Activated naive CD4-positive, alpha-beta T cell treated with anti-CD3 and anti-CD28 coated beads for 36 hours (primary cell): ENCODE data around the gene NUAK2. TPM values are rescaled to one million over a fixed set of nuclear protein-coding genes. Genes with fewer than 3 reads are reported as not detected.
A peak's percentile ranks its signal among the peaks of the same experiment; 100 is the strongest.

Experiments
- CTCF ChIA-PET: fragments of 350-600 bp; sonication (Branson Sonifier 250); formaldehyde crosslinking; loops from one replicate; lab custom pipeline; 2021; ENCODE audit warnings: antibody characterized with exemption; lab: Charles Lee
- DNase-seq: peaks from one replicate; pipeline ENCODE4 v3.0.0-alpha.2; 2020
- H3K27ac Mint-ChIP-seq: one replicate; pipeline ENCODE4 v1.8.0; 2021; ENCODE audit warnings: mild to moderate bottlenecking, mixed read lengths
- H3K27me3 Mint-ChIP-seq: one replicate; pipeline ENCODE4 v1.8.0; 2021; ENCODE audit warnings: low read depth, mixed read lengths
- H3K36me3 Mint-ChIP-seq: one replicate; pipeline ENCODE4 v1.8.0; 2021; ENCODE audit warnings: low read depth, mixed read lengths
- H3K4me1 Mint-ChIP-seq: one replicate; pipeline ENCODE4 v1.8.0; 2021; ENCODE audit warnings: low read depth, mixed read lengths
- H3K4me3 Mint-ChIP-seq: one replicate; pipeline ENCODE4 v1.8.0; 2021; ENCODE audit warnings: mild to moderate bottlenecking, moderate library complexity, mixed read lengths
- H3K9me3 Mint-ChIP-seq: one replicate; pipeline ENCODE4 v1.8.0; 2021; ENCODE audit warnings: mixed read lengths
- intact Hi-C: fragments of 100-400 bp; cut with micrococcal nuclease; formaldehyde crosslinking; loops from one replicate; pipeline ENCODE4 v1.15.1; 2023
- total RNA-seq, 2 experiments: library from RNA; stranded (reverse); gene quantifications; one replicate each; pipeline ENCODE4 v1.2.3, GENCODE V29; 2021

The NUAK2 gene
- total RNA-seq, 2 experiments from 2014 or later, result 11.2 to 12.2 TPM

GRCh38 chr1:205329719-205330118 lies 8.2 kb upstream of the NUAK2 start:
- Mint-ChIP-seq H3K27ac (no peak overlapping the region), H3K36me3 (no peaks in the 10 kb centered on the region), H3K4me3 (no peak overlapping the region), H3K9me3 (no peaks in the 10 kb centered on the region), H3K27me3 (no peaks in the 10 kb centered on the region), H3K4me1 (peaks cover 9% of the 10 kb centered on the region)
- intact Hi-C loops, result no loop called here
- no peak for DNase-seq
- CTCF ChIA-PET, result interaction anchor here (0.7 to 23.5 kb wide), 3 partner anchors 51 to 1967 kb away, joined by 3 to 948 read pairs (median 4); no protein-coding TSS in a partner anchor

- Mint-ChIP-seq H3K4me3 (no peak overlapping the region), H3K36me3 (no peaks in the 10 kb centered on the region), H3K9me3 (no peaks in the 10 kb centered on the region), H3K4me1 (peaks cover 17% of the 10 kb centered on the region), H3K27ac (no peak overlapping the region), H3K27me3 (no peaks in the 10 kb centered on the region)
- no peak for DNase-seq
- intact Hi-C loops, result no loop called here
- CTCF ChIA-PET, result interaction anchor here (1.0 to 23.5 kb wide), 4 partner anchors 9 to 157 kb away, joined by 3 to 948 read pairs (median 3); no protein-coding TSS in a partner anchor
Observed at GRCh38 chr1:205328476-205328875, 6.9 kb upstream of the NUAK2 start.

GRCh38 chr1:205326812-205327466 lies 5.4 kb upstream of the NUAK2 start:
- Mint-ChIP-seq H3K9me3 (no peaks in the 10 kb centered on the region), H3K27me3 (no peaks in the 10 kb centered on the region), H3K4me1 (peaks cover 19% of the 10 kb centered on the region), H3K27ac (no peak overlapping the region), H3K4me3 (no peak overlapping the region), H3K36me3 (no peaks in the 10 kb centered on the region)
- intact Hi-C loops, result no loop called here
- no peak for DNase-seq
- CTCF ChIA-PET, result interaction anchor here (0.7 to 23.5 kb wide), 7 partner anchors 9 to 198 kb away, joined by 3 to 948 read pairs (median 15); partner anchors contain the start of gene TMCC2

- H3K4me3 Mint-ChIP-seq, result no peak overlapping the region
- H3K36me3 Mint-ChIP-seq, result peaks cover 4% of the 10 kb centered on the region
- no peaks in the 10 kb centered on the region for H3K9me3 Mint-ChIP-seq
- peak; percentile 80 for DNase-seq
- H3K27me3 Mint-ChIP-seq, result no peaks in the 10 kb centered on the region
- CTCF ChIA-PET, result interaction anchor here (0.6 to 23.5 kb wide), 33 partner anchors 10 to 266 kb away, joined by 3 to 948 read pairs (median 5); partner anchors contain the start of gene TMCC2
- H3K4me1 Mint-ChIP-seq, result peaks cover 21% of the 10 kb centered on the region
- no peak overlapping the region for H3K27ac Mint-ChIP-seq
- intact Hi-C loops, result loop anchor here (1.0 kb wide), 1 partner anchor 52 kb away; no protein-coding TSS in a partner anchor
Observed at GRCh38 chr1:205325334-205325884, 3.9 kb upstream of the NUAK2 start.

- H3K27ac Mint-ChIP-seq, result no peak overlapping the region
- CTCF ChIA-PET, result interaction anchor here (0.5 to 23.5 kb wide), 31 partner anchors 9 to 263 kb away, joined by 3 to 948 read pairs (median 6); partner anchors contain the start of genes BLACAT1 and TMCC2
Observed at GRCh38 chr1:205324781-205325180, 3.2 kb upstream of the NUAK2 start.

GRCh38 chr1:205323794-205324193 lies 2.2 kb upstream of the NUAK2 start:
- CTCF ChIA-PET, result interaction anchor here (0.8 to 23.5 kb wide), 10 partner anchors 8 to 262 kb away, joined by 3 to 948 read pairs (median 20); partner anchors contain the start of genes BLACAT1 and TMCC2
- H3K4me3 Mint-ChIP-seq, result no peak overlapping the region
- peaks cover 26% of the 10 kb centered on the region for H3K4me1 Mint-ChIP-seq
- H3K9me3 Mint-ChIP-seq, result no peaks in the 10 kb centered on the region
- no peak overlapping the region for H3K27ac Mint-ChIP-seq
- no peak for DNase-seq
- intact Hi-C loops, result no loop called here
- no peaks in the 10 kb centered on the region for H3K27me3 Mint-ChIP-seq
- H3K36me3 Mint-ChIP-seq, result peaks cover 10% of the 10 kb centered on the region

More at GRCh38 chr1:205324781-205325180, 3.2 kb upstream of the NUAK2 start:
- no peak overlapping the region for H3K4me3 Mint-ChIP-seq
- H3K4me1 Mint-ChIP-seq, result peaks cover 21% of the 10 kb centered on the region
- H3K36me3 Mint-ChIP-seq, result peaks cover 8% of the 10 kb centered on the region
- intact Hi-C loops, result loop anchor here (1.0 kb wide), 1 partner anchor 51 kb away; no protein-coding TSS in a partner anchor
- DNase-seq, result no peak
- no peaks in the 10 kb centered on the region for H3K27me3 Mint-ChIP-seq
- H3K9me3 Mint-ChIP-seq, result no peaks in the 10 kb centered on the region

GRCh38 chr1:205321959-205322283 lies 376 bp upstream of the NUAK2 start:
- H3K36me3 Mint-ChIP-seq, result peaks cover 10% of the 10 kb centered on the region
- H3K27me3 Mint-ChIP-seq, result no peaks in the 10 kb centered on the region
- H3K27ac Mint-ChIP-seq, result no peak overlapping the region
- H3K4me3 Mint-ChIP-seq, result peak overlapping the region; percentile 98
- H3K9me3 Mint-ChIP-seq, result no peaks in the 10 kb centered on the region
- CTCF ChIA-PET, result interaction anchor here (0.8 to 23.5 kb wide), 6 partner anchors 10 to 65 kb away, joined by 3 to 948 read pairs (median 8); no protein-coding TSS in a partner anchor
- intact Hi-C loops, result loop anchor here (1.0 to 2.0 kb wide), 6 partner anchors 9 to 123 kb away; no protein-coding TSS in a partner anchor
- no peak for DNase-seq
- peaks cover 45% of the 10 kb centered on the region for H3K4me1 Mint-ChIP-seq

GRCh38 chr1:205319081-205320018 lies 2.2 kb downstream of the NUAK2 start:
- intact Hi-C loops, result loop anchor here (1.0 to 10.0 kb wide), 5 partner anchors 81 to 1258 kb away; partner anchors contain the start of genes MDM4 and RAB29

GRCh38 chr1:205318231-205318991 lies 3.1 kb downstream of the NUAK2 start:
- H3K36me3 Mint-ChIP-seq, result peaks cover 10% of the 10 kb centered on the region
- no peaks in the 10 kb centered on the region for H3K9me3 Mint-ChIP-seq
- peak overlapping the region; percentile 93 for H3K27ac Mint-ChIP-seq
- H3K4me3 Mint-ChIP-seq, result peak overlapping the region; percentile 98
- no peak for DNase-seq
- CTCF ChIA-PET, result interaction anchor here (1.0 to 23.5 kb wide), 10 partner anchors 7 to 177 kb away, joined by 3 to 948 read pairs (median 4); no protein-coding TSS in a partner anchor
- peaks cover 61% of the 10 kb centered on the region for H3K4me1 Mint-ChIP-seq
- intact Hi-C loops, result loop anchor here (5.0 to 10.0 kb wide), 3 partner anchors 456 to 1259 kb away; partner anchors contain the start of genes MDM4 and RAB29
- no peaks in the 10 kb centered on the region for H3K27me3 Mint-ChIP-seq

More at GRCh38 chr1:205319081-205320018, 2.2 kb downstream of the NUAK2 start:
- CTCF ChIA-PET, result interaction anchor here (0.8 to 23.5 kb wide), 6 partner anchors 16 to 178 kb away, joined by 3 to 948 read pairs (median 5); no protein-coding TSS in a partner anchor
- H3K4me3 Mint-ChIP-seq, result peak overlapping the region; percentile 98
- DNase-seq, result peak; percentile 71
- no peaks in the 10 kb centered on the region for H3K27me3 Mint-ChIP-seq
- peaks cover 10% of the 10 kb centered on the region for H3K36me3 Mint-ChIP-seq
- H3K9me3 Mint-ChIP-seq, result no peaks in the 10 kb centered on the region
- peaks cover 57% of the 10 kb centered on the region for H3K4me1 Mint-ChIP-seq
- peak overlapping the region; percentile 93 for H3K27ac Mint-ChIP-seq

GRCh38 chr1:205317311-205317917 lies 4.1 kb downstream of the NUAK2 start:
- H3K36me3 Mint-ChIP-seq, result peaks cover 12% of the 10 kb centered on the region
- CTCF ChIA-PET, result interaction anchor here (0.7 to 23.5 kb wide), 8 partner anchors 8 to 761 kb away, joined by 3 to 948 read pairs (median 4); no protein-coding TSS in a partner anchor
- peak overlapping the region; percentile 59 for H3K4me3 Mint-ChIP-seq
- H3K27ac Mint-ChIP-seq, result peak overlapping the region; percentile 93
- peaks cover 71% of the 10 kb centered on the region for H3K4me1 Mint-ChIP-seq
- intact Hi-C loops, result loop anchor here (5.0 to 10.0 kb wide), 3 partner anchors 457 to 1260 kb away; partner anchors contain the start of genes MDM4 and RAB29
- DNase-seq, result no peak
- no peaks in the 10 kb centered on the region for H3K27me3 Mint-ChIP-seq
- no peaks in the 10 kb centered on the region for H3K9me3 Mint-ChIP-seq
